NT2/D1 (cell line): Measurements from ENCODE around the gene PIK3C3.

Experiments
- SUZ12 ChIP-seq: IDR thresholded peaks from 2 replicates; pipeline ENCODE4 v1.6.1; 2011; ENCODE audit not compliant: insufficient read length, insufficient read depth; ENCODE audit errors: extremely low read depth
- ZNF274 ChIP-seq: IDR thresholded peaks from 2 replicates; pipeline ENCODE4 v1.6.1; 2011; ENCODE audit warnings: mild to moderate bottlenecking, low read depth, low read length

GRCh38 chr18:42107691-42108450, 152.8 kb downstream of the PIK3C3 start:
- no peak for TF ChIP-seq ZNF274
- TF ChIP-seq SUZ12: no peak
